K562 (cell line): ENCODE results near the gene WIPF1.

ENCODE experiments used
- ATF1 ChIP-seq, 2 experiments: fragments of 450-650 bp in 1 of 2; IDR thresholded peaks; 2 replicates each; pipeline ENCODE4 v1.6.1; 2016; ENCODE audit warnings: missing compliant biosample characterization in 1 of 2, missing genetic modification characterization in 1 of 2
- DNMT1 ChIP-seq: fragments of 450-650 bp; IDR thresholded peaks from 2 replicates; pipeline ENCODE4 v1.6.1; 2016; ENCODE audit warnings: antibody characterized with exemption, mild to moderate bottlenecking
- ETV5 ChIP-seq: sonication (generic); formaldehyde crosslinking; IDR thresholded peaks from 2 replicates; pipeline ENCODE4 v1.4.0; 2020; ENCODE audit warnings: low read depth, mild to moderate bottlenecking, missing genetic modification reagents
- GABPB1 ChIP-seq: sonication (generic); formaldehyde crosslinking; IDR thresholded peaks from 2 replicates; pipeline ENCODE4 v1.8.0; 2022; ENCODE audit warnings: mild to moderate bottlenecking, missing genetic modification reagents
- KDM4B ChIP-seq, 2 experiments: fragments of 450-650 bp in 1 of 2; sonication (generic) in 1 of 2; IDR thresholded peaks; 2 replicates each; pipeline ENCODE4 v1.6.1; 2016 to 2017; ENCODE audit warnings: borderline replicate concordance in 2 of 2, antibody characterized with exemption in 1 of 2, low read depth in 1 of 2, mild to moderate bottlenecking in 1 of 2
- NR1H2 ChIP-seq: sonication (generic); formaldehyde crosslinking; IDR thresholded peaks from 2 replicates; pipeline ENCODE4 v1.4.0; 2020; ENCODE audit warnings: mild to moderate bottlenecking, missing genetic modification reagents
- POLR2A ChIP-seq: fragments of 450-650 bp; conservative IDR thresholded peaks from 2 replicates; pipeline ENCODE4 v1.6.1; 2016
- TGIF2 ChIP-seq: sonication (generic); formaldehyde crosslinking; IDR thresholded peaks from 2 replicates; pipeline ENCODE4 v1.8.1; 2022; ENCODE audit warnings: mild to moderate bottlenecking, missing genetic modification reagents, moderate library complexity
- TF ChIP-seq, protein P1 (sequence below), 3 experiments: IDR thresholded peaks in 2 of 3; conservative IDR thresholded peaks in 1 of 3; 2 replicates each; pipeline ENCODE4 v1.5.1; 2011 to 2012; ENCODE audit warnings: low read length in 3 of 3, mild to moderate bottlenecking in 3 of 3, control low read depth in 2 of 3, improper control_type of control experiment in 1 of 3, inconsistent platforms in 1 of 3, low read depth in 1 of 3, mixed read lengths in 1 of 3, moderate library complexity in 1 of 3; ENCODE audit not compliant: insufficient read depth in 2 of 3
- TF ChIP-seq, protein P2 (sequence below): fragments of 250-450 bp; sonication (Bioruptor Pico); IDR thresholded peaks from 2 replicates; pipeline ENCODE4 v1.8.0; 2021; ENCODE audit warnings: mild to moderate bottlenecking, moderate library complexity
- TF ChIP-seq, protein P3 (sequence below): sonication (generic); formaldehyde crosslinking; IDR thresholded peaks from 2 replicates; pipeline ENCODE4 v1.4.0; 2020; ENCODE audit warnings: mild to moderate bottlenecking, missing genetic modification reagents
- TF ChIP-seq, protein P4 (sequence below): fragments of 450-650 bp; formaldehyde crosslinking; IDR thresholded peaks from 2 replicates; pipeline ENCODE4 v1.4.0; 2020; ENCODE audit warnings: mild to moderate bottlenecking, moderate library complexity
- TF ChIP-seq, protein P5 (sequence below): fragments of 250-450 bp; sonication (Bioruptor Pico); IDR thresholded peaks from 2 replicates; pipeline ENCODE4 v1.8.0; 2021; ENCODE audit warnings: moderate library complexity, mild to moderate bottlenecking, inconsistent platforms

DNA sequence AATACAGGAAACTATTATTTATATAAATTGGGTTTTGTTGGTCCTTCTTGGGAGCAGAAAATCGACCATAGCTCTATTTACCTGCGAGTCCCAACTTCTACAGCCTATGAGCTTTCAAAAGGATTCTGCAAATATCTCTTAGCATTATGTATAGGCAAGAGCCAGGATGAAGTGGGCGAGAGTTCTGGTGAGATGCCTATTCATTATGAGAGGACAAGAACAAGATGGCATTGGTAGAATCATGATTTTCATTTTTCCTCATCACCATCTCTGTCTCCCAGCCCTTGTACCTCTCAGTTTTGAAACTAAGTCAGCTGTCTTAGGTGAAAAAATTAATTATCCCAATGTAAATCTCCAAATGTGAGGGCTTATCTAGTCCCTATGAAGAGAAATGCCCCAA is 25.0 kb downstream of the WIPF1 start:
- TF ChIP-seq ATF1 (CRISPR knock-in tag; IDR thresholded peaks at IDR 0.05) (no peak), ATF1 (tag; IDR thresholded peaks at IDR 0.05) (no peak), DNMT1 (no peak), NR1H2 (CRISPR knock-in tag) (no peak), TGIF2 (CRISPR knock-in tag) (no peak), POLR2A (no peak), GABPB1 (CRISPR knock-in tag) (no peak), ETV5 (no peak), KDM4B (IDR thresholded peaks at IDR 0.05; ENCODE audit: borderline replicate concordance in 2 of 2, low read depth in 1 of 2) (no peak)
- TF ChIP-seq, protein P1, sequence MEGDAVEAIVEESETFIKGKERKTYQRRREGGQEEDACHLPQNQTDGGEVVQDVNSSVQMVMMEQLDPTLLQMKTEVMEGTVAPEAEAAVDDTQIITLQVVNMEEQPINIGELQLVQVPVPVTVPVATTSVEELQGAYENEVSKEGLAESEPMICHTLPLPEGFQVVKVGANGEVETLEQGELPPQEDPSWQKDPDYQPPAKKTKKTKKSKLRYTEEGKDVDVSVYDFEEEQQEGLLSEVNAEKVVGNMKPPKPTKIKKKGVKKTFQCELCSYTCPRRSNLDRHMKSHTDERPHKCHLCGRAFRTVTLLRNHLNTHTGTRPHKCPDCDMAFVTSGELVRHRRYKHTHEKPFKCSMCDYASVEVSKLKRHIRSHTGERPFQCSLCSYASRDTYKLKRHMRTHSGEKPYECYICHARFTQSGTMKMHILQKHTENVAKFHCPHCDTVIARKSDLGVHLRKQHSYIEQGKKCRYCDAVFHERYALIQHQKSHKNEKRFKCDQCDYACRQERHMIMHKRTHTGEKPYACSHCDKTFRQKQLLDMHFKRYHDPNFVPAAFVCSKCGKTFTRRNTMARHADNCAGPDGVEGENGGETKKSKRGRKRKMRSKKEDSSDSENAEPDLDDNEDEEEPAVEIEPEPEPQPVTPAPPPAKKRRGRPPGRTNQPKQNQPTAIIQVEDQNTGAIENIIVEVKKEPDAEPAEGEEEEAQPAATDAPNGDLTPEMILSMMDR (IDR thresholded peaks at IDR 0.05 in 2 of 3, conservative IDR thresholded peaks at IDR 0.05 in 1 of 3; ENCODE audit: insufficient read depth in 2 of 3, low read depth in 1 of 3, low read length in 3 of 3), result no peak
- TF ChIP-seq, protein P2, sequence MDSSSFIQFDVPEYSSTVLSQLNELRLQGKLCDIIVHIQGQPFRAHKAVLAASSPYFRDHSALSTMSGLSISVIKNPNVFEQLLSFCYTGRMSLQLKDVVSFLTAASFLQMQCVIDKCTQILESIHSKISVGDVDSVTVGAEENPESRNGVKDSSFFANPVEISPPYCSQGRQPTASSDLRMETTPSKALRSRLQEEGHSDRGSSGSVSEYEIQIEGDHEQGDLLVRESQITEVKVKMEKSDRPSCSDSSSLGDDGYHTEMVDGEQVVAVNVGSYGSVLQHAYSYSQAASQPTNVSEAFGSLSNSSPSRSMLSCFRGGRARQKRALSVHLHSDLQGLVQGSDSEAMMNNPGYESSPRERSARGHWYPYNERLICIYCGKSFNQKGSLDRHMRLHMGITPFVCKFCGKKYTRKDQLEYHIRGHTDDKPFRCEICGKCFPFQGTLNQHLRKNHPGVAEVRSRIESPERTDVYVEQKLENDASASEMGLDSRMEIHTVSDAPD (CRISPR knock-in tag), result no peak
- TF ChIP-seq, protein P3, sequence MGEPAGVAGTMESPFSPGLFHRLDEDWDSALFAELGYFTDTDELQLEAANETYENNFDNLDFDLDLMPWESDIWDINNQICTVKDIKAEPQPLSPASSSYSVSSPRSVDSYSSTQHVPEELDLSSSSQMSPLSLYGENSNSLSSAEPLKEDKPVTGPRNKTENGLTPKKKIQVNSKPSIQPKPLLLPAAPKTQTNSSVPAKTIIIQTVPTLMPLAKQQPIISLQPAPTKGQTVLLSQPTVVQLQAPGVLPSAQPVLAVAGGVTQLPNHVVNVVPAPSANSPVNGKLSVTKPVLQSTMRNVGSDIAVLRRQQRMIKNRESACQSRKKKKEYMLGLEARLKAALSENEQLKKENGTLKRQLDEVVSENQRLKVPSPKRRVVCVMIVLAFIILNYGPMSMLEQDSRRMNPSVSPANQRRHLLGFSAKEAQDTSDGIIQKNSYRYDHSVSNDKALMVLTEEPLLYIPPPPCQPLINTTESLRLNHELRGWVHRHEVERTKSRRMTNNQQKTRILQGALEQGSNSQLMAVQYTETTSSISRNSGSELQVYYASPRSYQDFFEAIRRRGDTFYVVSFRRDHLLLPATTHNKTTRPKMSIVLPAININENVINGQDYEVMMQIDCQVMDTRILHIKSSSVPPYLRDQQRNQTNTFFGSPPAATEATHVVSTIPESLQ (CRISPR knock-in tag), result no peak
- TF ChIP-seq, protein P4, sequence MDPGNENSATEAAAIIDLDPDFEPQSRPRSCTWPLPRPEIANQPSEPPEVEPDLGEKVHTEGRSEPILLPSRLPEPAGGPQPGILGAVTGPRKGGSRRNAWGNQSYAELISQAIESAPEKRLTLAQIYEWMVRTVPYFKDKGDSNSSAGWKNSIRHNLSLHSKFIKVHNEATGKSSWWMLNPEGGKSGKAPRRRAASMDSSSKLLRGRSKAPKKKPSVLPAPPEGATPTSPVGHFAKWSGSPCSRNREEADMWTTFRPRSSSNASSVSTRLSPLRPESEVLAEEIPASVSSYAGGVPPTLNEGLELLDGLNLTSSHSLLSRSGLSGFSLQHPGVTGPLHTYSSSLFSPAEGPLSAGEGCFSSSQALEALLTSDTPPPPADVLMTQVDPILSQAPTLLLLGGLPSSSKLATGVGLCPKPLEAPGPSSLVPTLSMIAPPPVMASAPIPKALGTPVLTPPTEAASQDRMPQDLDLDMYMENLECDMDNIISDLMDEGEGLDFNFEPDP, result no peak
- TF ChIP-seq, protein P5, sequence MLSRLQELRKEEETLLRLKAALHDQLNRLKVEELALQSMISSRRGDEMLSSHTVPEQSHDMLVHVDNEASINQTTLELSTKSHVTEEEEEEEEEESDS (CRISPR knock-in tag), result no peak
